Measurements from ENCODE around the gene KRT33A.

The KRT33A gene

DNA sequence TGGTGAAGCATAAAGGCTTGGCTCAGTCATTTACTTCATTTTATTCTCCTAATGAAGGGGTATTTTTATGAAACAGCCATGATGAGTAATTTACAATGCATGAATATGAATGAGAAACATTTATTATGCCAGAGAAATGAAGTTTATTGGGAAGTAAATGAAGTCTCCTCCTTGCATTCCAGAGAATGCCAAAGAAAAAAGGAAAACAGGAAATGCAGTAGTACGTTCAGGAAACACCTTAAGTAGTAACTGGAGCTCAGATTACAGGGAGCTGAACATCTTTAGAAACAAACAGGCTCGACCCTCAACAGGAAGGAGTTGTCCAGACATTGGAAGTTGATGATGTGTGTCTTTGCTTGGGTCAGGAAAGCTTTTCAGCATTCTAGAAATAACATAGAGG is 26.9 kb upstream of the KRT33A start:
- peak overlapping the region; percentile 95 for H3K27ac ChIP-seq
- TF ChIP-seq FOXP2 (optimal IDR thresholded peaks at IDR 0.05; ENCODE audit: control extremely low read depth, extremely low read length, insufficient read depth) (peak; percentile 93), EZH2 (IDR thresholded peaks at IDR 0.05) (no peak), POLR2AphosphoS5 (IDR thresholded peaks at IDR 0.05; ENCODE audit: borderline replicate concordance, low read depth, low read length) (no peak)

DNA sequence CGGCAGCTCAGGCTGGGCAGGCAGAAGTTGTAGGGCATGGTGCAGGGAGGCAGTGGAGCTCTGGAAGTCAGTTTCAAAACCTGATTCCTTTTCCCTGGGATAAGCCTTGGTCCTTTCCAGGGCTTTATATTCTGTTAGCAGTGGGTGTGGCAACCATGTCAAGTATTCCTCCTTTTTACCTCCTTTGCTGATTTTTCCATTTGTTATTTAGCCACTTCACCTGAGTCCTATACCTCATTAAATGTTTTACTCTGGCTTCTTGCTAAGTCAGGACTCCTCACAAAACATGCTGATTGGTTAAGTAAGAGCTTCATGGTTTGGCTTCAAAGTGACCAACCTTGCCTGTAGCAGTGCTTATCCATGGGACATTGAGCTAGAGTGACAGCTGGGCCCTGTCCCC is 19.1 kb upstream of the KRT33A start, which contains the start of gene KRT33B:
TSS of gene KRT33B (minus strand) at position 101 of the 400 bp plus-strand sequence. CDS start at position 38, 63 bp downstream.
- DNase-seq (ENCODE audit: low read depth, low spot score), result no peak
- no peak for TF ChIP-seq POLR2AphosphoS5 (IDR thresholded peaks at IDR 0.05; ENCODE audit: borderline replicate concordance, low read depth, low read length)
- TF ChIP-seq EZH2 (IDR thresholded peaks at IDR 0.05), result no peak
- TF ChIP-seq FOXP2 (optimal IDR thresholded peaks at IDR 0.05; ENCODE audit: control extremely low read depth, extremely low read length, insufficient read depth), result no peak
- Histone ChIP-seq H3K27ac (no peak within 1 kb of the TSS), H3K9me3 (ENCODE audit: low read depth, low read length) (no peaks in the 10 kb centered on the region), H3K9ac (ENCODE audit: insufficient read length) (no peak within 1 kb of the TSS), H3K4me3 (no peak within 1 kb of the TSS), H3K36me3 (ENCODE audit: insufficient read depth, low read length) (no peaks in the 10 kb centered on the region)

More for the DNA sequence above, 26.9 kb upstream of the KRT33A start:
- Histone ChIP-seq H3K9ac (ENCODE audit: insufficient read length) (no peak overlapping the region), H3K4me3 (peak overlapping the region; percentile 30), H3K9me3 (ENCODE audit: low read depth, low read length) (no peaks in the 10 kb centered on the region), H3K36me3 (ENCODE audit: insufficient read depth, low read length) (no peaks in the 10 kb centered on the region)
- DNase-seq (ENCODE audit: low read depth, low spot score), result peak; percentile 63

GRCh38 chr17:41369023-41369422 is 18.4 kb upstream of the KRT33A start:
- no peak overlapping the region for H3K4me3 ChIP-seq
- no peak overlapping the region for H3K27ac ChIP-seq
- TF ChIP-seq FOXP2 (optimal IDR thresholded peaks at IDR 0.05; ENCODE audit: control extremely low read depth, extremely low read length, insufficient read depth), result no peak
- TF ChIP-seq EZH2 (IDR thresholded peaks at IDR 0.05), result no peak
- TF ChIP-seq POLR2AphosphoS5 (IDR thresholded peaks at IDR 0.05; ENCODE audit: borderline replicate concordance, low read depth, low read length), result no peak
- no peaks in the 10 kb centered on the region for H3K36me3 ChIP-seq (ENCODE audit: insufficient read depth, low read length)
- no peak for DNase-seq (ENCODE audit: low read depth, low spot score)
- H3K9ac ChIP-seq (ENCODE audit: insufficient read length), result no peak overlapping the region
- H3K9me3 ChIP-seq (ENCODE audit: low read depth, low read length), result no peaks in the 10 kb centered on the region

DNA sequence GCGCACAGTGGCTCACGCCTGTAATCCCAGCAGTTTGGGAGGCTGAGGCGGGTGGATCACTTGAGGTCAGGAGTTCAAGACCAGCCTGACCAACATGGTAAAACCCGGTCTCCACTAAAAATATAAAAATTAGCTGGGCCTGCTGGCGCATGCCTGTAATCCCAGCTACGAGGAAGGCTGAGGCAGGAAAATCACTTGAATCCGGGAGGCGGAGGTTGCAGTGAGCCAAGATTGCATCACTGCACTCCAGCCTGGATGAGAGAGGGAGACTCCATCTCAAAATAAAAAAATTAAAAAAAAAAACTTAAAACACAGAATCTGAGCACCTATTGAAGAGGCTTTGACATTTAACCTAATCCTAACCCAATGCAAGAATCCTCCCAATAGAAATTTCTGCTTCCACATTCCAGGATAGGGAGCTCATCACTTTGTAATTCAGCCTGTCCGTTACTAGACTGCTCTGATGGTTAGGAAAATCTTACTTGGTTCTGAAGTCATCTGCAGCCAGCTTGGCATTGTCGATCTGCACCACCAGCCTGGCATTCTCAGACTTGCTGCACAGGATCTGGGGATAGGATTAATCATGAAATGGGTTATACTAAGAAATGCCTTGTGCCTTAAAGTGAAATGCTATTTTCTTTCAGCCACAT is 16.9 kb upstream of the KRT33A start:
- Histone ChIP-seq H3K27ac (no peak overlapping the region), H3K9me3 (ENCODE audit: low read depth, low read length) (no peaks in the 10 kb centered on the region), H3K9ac (ENCODE audit: insufficient read length) (no peak overlapping the region), H3K36me3 (ENCODE audit: insufficient read depth, low read length) (no peaks in the 10 kb centered on the region), H3K4me3 (no peak overlapping the region)
- no peak for DNase-seq (ENCODE audit: low read depth, low spot score)
- TF ChIP-seq EZH2 (IDR thresholded peaks at IDR 0.05) (no peak), POLR2AphosphoS5 (IDR thresholded peaks at IDR 0.05; ENCODE audit: borderline replicate concordance, low read depth, low read length) (no peak)

GRCh38 chr17:41366070-41366469 is 15.4 kb upstream of the KRT33A start:
- H3K36me3 ChIP-seq (ENCODE audit: insufficient read depth, low read length), result no peaks in the 10 kb centered on the region
- H3K9me3 ChIP-seq (ENCODE audit: low read depth, low read length), result no peaks in the 10 kb centered on the region
- H3K9ac ChIP-seq (ENCODE audit: insufficient read length), result no peak overlapping the region
- no peak for TF ChIP-seq FOXP2 (optimal IDR thresholded peaks at IDR 0.05; ENCODE audit: control extremely low read depth, extremely low read length, insufficient read depth)
- DNase-seq (ENCODE audit: low read depth, low spot score), result no peak
- no peak overlapping the region for H3K27ac ChIP-seq
- H3K4me3 ChIP-seq, result no peak overlapping the region

DNA sequence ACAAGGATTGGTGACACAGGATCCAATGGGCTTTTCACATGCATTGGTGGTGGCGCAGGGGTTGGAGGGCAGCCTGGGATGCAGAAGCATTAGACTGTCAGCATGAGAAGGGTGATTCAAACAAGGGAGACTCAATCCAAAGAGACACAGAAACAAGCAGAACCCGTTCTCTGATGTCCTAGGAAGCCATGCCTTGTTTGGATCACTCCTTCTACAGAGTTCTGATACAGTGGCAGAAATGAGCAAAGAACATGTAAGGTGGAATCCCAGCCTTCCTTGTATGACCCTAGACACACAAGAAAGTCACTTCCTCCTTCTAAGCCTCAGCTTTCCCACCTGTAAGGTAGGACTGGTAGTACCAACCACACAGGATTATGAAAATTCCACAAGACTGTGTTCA is 13.3 kb upstream of the KRT33A start:
- no peaks in the 10 kb centered on the region for H3K9me3 ChIP-seq (ENCODE audit: low read depth, low read length)
- H3K36me3 ChIP-seq (ENCODE audit: insufficient read depth, low read length), result no peaks in the 10 kb centered on the region
- no peak overlapping the region for H3K9ac ChIP-seq (ENCODE audit: insufficient read length)
- no peak overlapping the region for H3K27ac ChIP-seq
- no peak overlapping the region for H3K4me3 ChIP-seq
- no peak for TF ChIP-seq POLR2AphosphoS5 (IDR thresholded peaks at IDR 0.05; ENCODE audit: borderline replicate concordance, low read depth, low read length)
- TF ChIP-seq FOXP2 (optimal IDR thresholded peaks at IDR 0.05; ENCODE audit: control extremely low read depth, extremely low read length, insufficient read depth), result no peak
- TF ChIP-seq EZH2 (IDR thresholded peaks at IDR 0.05), result no peak
- no peak for DNase-seq (ENCODE audit: low read depth, low spot score)

- Histone ChIP-seq H3K9me3 (ENCODE audit: low read depth, low read length) (no peaks in the 10 kb centered on the region), H3K36me3 (ENCODE audit: insufficient read depth, low read length) (no peaks in the 10 kb centered on the region), H3K4me3 (no peak overlapping the region), H3K9ac (ENCODE audit: insufficient read length) (no peak overlapping the region), H3K27ac (0 out of 2 replicates have a peak overlapping the region, but pooled peaks have one; percentile 17)
- DNase-seq (ENCODE audit: low read depth, low spot score), result no peak
- TF ChIP-seq EZH2 (IDR thresholded peaks at IDR 0.05) (no peak), POLR2AphosphoS5 (IDR thresholded peaks at IDR 0.05; ENCODE audit: borderline replicate concordance, low read depth, low read length) (no peak), FOXP2 (optimal IDR thresholded peaks at IDR 0.05; ENCODE audit: control extremely low read depth, extremely low read length, insufficient read depth) (no peak)
Observed at GRCh38 chr17:41360296-41360995, 9.8 kb upstream of the KRT33A start.

DNA sequence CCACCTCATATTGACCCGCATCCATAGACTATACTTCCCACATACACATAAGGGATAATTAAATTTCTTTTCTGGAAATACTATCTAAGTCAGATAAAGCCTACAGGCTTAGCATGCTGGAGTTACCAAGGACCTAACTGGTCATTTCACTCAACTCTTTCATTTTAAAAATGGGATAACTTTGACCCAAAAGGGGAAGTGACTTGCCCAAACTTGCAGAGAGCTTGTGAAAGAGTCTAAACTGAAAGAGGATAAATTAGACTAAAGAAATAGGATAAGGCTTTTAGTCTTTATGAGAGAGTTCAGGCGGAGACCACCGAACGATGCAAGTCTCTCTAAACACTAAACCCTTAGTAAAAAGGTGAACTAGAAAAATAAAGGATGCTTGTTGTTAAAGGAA is 3.9 kb upstream of the KRT33A start:
- DNase-seq (ENCODE audit: low read depth, low spot score), result no peak
- Histone ChIP-seq H3K9me3 (ENCODE audit: low read depth, low read length) (no peaks in the 10 kb centered on the region), H3K36me3 (ENCODE audit: insufficient read depth, low read length) (no peaks in the 10 kb centered on the region), H3K9ac (ENCODE audit: insufficient read length) (no peak overlapping the region), H3K4me3 (no peak overlapping the region), H3K27ac (no peak overlapping the region)
- TF ChIP-seq EZH2 (IDR thresholded peaks at IDR 0.05) (no peak), POLR2AphosphoS5 (IDR thresholded peaks at IDR 0.05; ENCODE audit: borderline replicate concordance, low read depth, low read length) (no peak)

All from SK-N-MC (cell line).